GM18907 (cell line): Measurements from ENCODE around the gene FLNC.

Experiments
- ATAC-seq: cut with Tn5 transposase; IDR thresholded peaks from one replicate; pipeline ENCODE4 v1.9.1; 2021; ENCODE audit warnings: mild to moderate bottlenecking, moderate library complexity; ENCODE audit not compliant: unreplicated experiment

The FLNC gene

DNA sequence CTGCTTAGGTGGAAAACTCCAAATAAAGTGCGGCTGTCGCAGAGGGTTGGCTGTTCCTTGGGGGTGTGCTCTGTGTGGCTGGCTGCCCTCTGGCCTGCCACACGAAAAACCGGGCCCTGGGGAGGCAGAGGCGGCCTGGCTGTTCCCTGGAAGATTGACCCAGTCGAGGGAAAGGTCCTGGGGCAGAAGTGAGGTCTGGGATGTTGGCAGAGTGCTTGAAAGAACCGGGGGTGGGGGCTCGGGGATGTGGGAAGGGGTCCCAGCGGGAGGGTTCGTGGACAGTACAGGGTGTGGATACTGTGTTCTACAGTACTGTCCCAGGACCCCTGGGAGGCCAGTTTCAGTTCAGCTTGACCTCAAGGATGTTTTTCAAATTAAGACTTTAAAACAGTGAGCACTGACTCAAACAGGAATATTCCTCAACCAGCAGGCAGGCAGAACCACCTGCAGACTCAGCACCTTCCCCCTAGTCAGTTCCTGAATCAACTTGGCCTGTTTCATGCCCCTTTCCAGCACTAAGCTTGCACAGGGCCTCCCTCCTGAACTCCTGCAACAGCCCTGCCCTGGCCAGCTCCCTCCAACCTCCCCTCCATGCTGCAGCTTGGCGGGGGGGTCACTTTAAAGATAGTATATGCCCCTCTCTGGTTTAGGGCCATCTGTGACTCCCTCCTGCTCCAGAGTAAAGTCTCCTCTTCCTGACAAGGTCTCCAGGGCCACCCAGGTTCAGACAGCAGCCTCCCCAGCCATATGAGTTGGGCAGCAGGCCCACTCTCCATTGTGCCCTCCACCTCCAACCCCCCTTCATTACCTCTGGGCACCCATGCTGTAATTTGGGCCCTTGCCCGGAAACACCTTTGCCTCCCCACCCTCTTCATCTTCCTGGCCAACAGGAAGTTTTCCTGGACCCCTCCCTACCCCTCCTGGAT, 29.3 kb downstream of the FLNC start:
- ATAC-seq: no peak

DNA sequence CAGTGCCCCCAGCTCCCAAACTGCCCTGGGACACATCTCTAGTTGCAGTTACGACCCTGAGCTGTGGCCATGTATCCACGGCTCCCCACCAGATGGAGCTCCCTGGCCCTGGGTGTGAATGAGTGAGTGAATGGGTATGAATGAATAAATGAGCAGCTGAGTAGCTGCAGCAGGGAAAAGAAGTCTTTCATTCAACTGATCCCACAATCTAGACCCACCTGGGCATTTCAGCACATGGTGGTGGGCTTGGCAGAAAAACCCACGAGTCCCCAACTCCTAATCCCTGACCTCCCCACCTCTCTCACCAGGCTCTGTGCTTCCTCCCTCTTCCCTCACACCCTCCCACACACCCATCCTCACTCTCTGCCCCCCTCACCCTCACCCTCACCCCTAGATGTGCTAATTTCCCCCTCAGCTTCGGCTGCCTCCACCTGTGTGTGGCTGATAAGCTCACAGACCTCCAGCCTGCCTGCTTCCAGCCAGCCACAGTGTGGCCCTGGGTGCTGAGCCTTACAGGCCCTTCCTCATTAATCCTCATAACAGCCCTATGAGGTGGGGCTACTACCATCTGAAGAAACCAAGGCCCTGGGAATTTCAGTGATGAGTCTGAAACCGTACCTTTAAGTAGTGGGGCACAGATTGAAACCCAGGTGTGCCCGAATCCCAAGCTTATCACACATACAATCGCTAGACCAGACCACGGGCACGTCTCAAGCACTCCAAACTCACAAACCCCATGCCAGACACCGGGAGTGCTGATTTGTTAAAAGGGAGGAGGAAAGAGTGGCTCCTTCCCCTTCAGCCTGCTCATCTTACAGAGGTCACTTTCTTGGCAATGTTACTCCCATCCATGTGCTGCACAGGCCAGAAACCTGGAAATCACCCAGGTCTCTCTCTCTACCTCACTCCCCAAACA, 30.2 kb downstream of the FLNC start:
- no peak for ATAC-seq

DNA sequence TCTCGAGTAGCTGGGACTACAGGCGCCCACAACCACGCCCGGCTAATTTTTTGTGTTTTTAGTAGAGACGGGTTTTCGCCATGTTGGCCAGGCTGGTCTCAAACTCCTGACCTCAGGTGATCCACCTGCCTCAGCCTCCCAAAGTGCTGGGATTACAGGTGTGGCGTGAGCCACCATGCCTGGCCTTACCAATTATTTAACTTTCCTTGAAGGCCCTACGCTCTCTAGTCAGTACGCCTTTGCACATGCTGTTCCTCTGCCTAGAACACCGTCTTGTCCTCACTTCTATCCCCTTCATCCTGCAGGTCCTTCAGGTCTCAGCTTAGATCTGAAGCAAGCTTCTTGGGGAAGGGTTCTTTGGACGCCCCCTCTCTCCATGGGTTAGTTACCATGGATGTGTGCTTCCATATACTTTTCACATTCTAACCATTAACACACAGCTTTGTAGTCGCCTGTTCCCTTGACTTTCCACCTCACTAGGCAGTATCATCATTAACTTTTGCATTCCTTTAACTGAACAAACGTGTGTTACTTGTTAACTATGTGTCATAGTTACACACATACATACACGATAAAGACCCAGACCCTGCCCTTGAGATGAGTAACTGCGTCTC, 31.9 kb downstream of the FLNC start:
- ATAC-seq: no peak

DNA sequence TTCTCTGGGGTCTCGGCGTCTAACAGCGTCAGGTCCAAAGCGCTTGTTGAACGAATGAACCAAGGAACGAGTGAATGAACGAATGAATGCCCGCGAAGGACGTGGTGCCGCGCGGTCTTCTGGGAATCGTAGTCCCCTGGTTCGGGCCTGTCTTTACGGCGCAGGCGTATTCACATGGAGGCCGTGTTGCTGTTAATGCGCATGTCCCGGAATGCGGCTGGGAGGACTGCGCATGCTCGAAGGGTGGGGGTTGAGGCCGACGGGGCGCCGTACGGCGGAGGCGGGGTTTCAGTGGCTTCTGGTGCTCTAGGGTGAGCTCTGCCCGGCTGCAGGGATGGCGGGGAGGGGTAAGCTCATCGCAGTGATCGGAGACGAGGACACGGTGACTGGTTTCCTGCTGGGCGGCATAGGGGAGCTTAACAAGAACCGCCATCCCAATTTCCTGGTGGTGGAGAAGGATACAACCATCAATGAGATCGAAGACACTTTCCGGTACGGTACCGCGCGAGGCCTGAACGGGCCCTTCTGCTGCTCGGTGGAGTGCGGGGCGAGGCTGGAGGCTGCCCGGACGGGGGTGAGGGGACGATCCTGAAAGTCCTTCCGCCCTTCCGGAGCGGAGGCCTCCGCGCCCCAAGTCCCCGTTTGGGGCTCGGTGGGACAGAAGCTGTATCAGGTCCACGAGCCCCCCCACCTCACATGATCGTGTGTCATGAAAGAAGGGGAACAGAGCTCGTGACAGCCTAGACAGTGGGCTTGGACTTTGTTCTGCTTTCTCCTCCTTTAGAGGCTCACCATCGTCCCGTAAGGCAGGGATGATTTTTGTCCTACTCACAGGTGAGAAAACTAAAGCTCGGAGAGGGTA, 32.6 kb downstream of the FLNC start, which contains the start of gene ATP6V1F:
Gene ATP6V1F, plus strand, starts transcription at position 286 of the 862 bp plus-strand sequence. Its CDS starts 49 bp downstream, at position 335.
- ATAC-seq: peak; percentile 88

DNA sequence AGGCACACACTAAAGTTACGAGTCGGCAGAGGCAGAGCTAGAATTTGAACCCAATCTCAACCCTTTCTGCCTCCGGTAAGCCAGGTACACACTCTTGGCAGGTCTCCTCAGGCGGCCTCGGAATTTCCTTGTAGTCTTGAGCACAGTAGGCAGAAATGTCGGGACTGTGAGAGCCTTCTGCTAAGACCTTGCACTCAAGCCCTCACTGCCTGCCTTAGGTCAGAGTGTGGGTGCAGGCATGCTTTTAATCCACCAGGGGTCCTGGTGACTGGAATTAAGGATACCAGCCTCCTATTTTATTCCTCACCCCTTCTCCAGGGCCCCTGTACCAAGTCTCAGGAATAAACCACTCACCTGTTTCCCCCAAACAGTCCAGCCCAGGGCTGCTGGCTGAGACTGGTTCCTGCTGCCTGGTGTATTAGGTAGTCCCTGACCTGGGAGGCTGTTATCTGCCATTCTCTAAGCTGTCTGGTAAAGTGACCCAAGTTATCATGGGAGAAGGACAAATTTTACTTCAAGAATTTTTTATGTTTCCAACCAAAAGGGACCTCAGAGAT, 33.3 kb downstream of the FLNC start:
- peak; percentile 47 for ATAC-seq

DNA sequence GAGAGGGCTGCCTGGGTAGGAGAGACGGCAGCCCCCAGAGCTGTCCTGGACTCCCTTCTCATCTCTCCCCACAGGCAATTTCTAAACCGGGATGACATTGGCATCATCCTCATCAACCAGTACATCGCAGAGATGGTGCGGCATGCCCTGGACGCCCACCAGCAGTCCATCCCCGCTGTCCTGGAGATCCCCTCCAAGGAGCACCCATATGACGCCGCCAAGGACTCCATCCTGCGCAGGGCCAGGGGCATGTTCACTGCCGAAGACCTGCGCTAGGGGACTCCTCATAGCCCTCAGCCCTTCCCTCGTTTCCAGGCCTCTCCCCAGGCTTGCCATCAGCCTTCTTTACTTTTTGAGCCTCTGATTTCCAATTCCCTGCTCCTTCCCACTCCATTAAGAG, 35.1 kb downstream of the FLNC start:
- ATAC-seq: no peak

DNA sequence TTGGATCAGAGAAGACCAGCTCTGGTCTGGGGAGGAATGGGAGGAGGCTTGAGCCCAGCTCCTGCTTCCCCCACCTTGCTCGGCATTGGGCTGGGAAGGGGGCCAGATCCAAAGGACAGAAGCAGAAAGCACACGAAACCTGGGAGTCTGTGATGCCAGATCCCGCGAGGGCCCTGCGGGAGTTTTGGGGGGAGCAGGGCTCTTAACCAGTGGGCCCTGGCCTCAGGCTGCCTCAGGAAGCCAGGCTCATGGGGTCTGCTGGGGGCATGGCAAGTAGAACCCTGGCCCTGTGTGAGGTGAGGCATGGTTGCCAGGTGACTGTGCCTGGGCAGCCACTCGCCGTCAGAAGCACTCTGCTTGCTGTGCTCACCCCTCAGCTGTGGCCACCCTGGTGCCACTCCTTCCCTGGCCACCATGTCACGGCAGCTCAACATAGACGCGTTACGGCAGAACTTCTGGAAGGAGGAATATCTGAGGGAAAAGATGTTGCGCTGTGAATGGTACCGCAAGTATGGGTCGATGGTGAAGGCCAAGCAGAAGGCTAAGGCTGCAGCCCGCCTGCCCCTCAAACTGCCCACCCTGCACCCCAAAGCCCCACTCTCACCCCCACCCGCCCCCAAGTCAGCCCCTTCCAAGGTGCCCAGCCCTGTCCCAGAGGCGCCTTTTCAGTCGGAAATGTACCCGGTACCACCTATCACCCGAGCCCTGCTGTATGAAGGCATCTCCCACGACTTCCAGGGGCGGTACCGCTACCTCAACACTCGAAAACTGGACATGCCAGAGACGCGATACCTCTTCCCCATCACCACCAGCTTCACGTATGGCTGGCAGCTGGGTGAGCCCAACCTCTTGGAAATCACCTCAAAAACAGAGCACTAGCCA, 36.0 kb downstream of the FLNC start:
- no peak for ATAC-seq

DNA sequence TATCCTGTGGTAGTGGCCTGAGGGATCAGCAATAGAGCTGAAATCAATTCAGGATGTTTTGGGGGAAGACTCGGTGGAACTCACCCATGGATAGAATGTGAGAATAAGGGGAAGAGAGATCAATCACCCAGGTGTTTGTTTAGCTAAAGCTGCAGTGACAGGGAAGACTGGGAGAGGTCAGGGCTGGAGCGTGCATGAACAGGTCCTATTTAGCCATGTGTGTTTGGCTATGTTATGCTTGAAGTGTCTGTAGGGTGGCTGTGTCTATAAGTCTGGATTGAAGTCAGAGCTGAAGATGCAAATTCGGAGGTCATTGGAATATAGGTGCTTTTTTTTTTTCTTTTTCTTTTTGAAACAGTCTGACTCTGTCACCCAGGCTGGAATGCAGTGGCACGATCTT, 37.0 kb downstream of the FLNC start:
- no peak for ATAC-seq

DNA sequence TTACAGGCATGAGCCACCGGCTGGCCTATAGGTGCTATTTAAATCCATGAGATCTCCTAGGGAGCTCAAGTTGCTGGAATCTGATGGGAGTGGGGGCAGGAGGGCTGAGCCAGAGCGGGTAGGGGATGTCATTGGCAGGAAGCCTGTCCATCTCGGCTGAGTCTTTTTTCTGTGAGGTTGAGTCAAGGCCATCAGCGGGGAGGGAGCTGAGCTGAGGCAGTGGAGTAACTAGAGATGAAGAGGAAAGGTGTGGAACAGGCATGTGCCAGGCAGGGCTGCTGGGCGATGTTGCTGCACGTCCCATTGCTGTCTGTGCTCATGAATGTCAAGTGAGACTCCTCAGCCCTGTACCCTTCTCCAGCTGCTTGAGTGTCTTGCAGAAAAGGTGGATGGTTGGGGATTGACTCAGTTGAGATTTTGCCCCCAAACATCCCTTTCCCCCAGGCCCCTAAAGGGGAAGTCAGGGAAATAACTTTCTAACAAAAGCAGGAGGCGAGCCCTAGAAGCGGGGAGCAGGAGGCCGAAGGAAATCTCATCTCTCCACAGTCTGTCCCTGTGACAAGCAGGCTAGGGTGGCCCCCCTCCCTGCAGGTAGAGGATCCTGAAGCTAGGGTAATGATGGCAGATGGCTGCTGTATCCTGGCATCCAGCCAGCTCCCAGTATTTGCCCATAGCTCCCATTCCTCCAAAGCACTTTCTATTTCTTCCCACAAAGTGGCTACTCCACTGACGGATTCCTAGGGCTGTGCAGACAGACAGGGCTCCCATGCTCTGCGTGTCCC, 37.8 kb downstream of the FLNC start:
- no peak for ATAC-seq

DNA sequence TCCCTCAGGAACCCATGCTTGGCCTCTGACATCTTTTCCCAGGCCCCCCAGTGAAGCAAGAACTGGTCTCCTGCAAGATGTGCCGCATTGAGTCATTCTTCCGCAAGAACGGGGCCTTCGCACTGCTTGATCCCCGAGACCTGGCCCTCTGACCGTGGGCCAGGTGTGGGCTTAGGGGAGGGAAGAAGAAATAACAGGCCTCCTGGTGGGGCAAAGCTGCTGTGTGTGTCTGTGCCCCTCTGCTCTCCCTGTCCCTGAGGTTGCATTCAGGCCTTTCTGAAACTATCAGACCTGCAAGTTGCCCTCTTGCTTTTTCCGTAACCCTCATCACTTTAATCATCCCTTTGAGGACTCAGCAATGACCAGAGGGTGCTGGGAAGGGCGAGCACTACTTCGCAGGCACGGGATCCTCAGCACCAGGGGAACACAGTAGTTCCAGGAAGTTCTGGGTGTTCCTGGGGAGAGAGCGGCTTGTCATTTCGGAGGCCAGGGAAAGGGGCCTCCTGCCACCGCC, 38.5 kb downstream of the FLNC start:
- ATAC-seq: no peak

DNA sequence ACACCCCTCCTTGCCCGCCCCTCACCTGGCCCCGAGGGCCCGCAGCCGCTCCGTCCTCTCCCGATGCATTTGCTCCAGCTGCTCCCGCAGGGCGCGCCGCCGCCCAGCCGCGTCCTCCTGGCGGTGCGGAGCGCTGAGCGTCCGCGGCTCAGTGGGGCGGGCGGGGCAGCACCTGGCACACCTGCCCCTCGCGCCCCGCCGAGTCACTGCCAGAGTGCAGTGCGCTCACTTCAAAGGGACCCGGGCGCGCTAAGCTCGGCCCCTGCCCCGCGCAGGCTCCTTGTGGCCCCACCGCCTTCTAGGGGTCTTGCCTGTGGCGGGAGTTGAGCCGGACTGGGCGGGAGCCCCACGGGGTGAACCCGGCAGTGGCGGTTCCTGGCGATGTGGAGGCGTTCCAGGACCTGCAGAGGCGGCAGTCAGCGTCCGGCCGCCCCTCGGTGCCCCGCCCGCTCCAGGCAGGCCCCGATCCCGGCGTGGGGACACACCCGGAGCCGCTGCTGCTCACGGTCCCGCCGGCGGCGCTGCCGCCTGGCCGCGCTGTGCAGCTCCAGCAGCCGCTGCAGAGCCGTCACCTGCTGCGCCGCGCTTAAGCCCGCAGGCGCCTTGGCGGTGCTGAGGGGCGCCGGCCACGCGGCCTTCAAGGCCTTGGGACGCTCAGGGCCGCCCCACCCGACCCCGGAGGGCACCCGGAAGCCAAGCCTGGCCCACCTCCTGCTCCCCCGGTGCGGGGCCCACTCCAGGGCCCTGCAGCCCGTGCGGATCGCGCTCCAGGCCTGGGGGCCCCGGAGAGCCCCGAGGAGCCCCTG, 39.1 kb downstream of the FLNC start:
- peak; percentile 68 for ATAC-seq

DNA sequence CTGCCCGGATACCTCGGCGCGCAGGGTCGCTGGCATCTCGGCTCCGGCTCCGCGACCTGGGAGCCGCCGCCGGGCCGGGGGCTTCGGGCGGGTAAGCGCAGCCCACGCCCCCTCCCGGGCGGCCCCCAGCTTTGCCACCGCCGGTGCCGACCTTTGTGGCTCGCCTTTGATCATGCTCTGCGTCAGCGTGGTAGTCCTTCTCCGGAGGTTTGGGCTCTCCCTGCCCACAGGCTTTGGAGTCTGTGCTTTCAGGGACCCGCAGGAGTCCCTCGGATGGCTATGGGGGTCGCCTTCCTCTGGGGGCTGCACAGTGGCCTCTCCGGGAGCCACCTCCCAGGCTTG, 39.7 kb downstream of the FLNC start:
- ATAC-seq: peak; percentile 17

DNA sequence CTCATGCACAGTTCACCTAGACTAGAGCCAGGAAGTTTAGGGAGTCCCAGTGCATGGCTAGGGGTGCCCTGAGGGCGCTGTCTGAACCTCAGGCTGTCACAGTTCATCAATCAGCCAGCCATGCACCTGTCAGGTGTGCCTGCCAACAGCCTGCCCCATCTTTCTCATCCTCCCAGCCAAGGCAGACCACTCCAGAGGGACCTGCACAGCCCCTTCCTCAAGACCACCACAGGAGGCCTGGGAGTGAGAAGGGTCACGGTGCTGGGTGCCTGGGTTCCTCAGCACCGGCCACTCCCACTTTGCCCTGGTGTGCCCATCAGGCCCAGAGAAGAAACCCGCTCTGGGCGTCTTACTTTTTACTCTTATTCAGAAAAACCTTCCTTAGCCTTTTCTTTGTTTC, 40.8 kb downstream of the FLNC start:
- no peak for ATAC-seq

DNA sequence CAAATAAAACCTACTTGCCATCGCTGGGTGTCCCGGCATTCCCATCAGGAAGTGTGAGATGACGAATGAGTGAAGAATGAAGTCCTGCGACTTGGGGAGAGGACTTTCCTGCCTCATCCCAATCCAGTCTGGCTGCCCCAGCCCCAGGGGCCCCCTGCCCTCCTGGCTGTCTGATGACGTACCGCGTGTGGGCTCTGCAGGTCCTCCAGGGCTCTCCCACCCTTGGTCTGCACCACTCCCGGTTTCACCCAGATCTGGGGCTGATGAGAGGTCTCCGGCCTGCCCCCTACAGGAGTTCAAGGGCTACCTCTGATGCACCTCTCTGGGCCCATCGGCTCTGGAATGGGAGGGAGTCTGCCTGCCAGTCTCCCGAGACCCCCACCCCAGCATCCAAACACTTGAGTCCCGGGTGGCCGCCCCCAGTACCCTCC, 42.2 kb downstream of the FLNC start:
- ATAC-seq: no peak

DNA sequence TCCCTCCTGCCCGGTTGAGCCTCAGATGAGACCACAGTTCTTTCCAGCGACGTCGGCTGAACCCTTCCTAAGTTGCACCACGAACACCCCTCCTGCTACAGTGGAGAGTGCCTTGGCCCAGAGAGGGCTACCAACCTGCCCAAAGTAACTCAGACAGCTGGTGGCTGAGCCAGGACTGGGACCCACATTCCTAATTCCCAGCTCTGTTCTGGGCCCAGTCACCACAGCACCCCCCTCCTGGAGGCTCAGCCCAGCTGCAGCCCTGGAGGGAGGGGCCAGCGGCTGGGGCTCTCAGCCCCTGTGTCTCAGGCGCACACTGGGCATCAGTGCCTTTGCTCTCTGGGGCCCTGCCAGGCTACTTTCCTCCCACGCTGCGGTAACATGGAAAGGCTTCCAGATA, 43.0 kb downstream of the FLNC start:
- ATAC-seq: no peak

DNA sequence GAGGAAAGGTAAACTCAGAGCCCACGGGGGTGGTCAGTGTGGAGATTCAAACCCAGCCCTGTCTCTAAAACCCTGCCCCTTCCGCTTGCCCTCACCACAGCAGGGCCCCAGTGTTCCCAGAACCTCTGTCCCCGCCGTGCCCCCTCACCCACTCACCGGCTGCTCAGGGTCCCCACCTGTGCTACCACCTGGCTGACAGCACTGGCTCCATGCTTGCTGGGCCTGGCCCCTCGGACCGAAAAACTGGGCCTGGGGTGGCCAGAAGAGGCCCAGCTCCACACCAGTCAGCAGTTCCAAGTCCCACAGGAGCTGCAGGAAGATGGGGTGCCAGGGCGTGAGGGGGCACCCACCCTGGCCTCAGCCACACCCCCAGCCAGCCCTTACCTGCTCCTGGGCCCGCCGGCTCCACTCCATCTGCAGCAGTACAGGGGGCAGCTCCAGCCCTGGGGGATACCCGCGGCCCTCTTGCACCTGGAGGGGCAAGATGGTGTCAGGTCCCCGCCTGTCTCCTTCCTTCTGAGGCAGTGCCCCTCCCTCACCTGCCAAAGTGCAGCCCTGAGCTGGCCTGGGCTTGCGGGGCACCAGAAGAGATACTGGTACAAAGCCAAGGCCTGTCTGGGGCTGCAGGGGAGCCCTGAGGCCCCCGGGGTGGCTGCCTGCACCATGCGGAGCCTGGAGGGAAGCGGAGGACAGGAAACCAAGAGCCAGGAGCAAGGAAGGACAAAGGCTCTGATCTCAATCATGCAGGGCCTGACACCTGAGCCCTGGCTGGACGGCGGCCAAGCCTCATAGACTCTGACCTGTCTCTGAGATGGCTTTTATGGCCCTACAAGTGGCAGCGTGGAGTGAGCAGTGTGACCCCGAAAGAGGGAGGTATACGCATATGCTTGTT, 44.2 kb downstream of the FLNC start:
- ATAC-seq: no peak
